HG02970 (cell line): ENCODE data around the gene GABRB3.

Experiments
- ATAC-seq: cut with Tn5 transposase; IDR thresholded peaks from one replicate; pipeline ENCODE4 v1.9.1; 2021; ENCODE audit warnings: mild to moderate bottlenecking, moderate library complexity, moderate number of reproducible peaks; ENCODE audit not compliant: unreplicated experiment, low FRiP score

Gene GABRB3

DNA sequence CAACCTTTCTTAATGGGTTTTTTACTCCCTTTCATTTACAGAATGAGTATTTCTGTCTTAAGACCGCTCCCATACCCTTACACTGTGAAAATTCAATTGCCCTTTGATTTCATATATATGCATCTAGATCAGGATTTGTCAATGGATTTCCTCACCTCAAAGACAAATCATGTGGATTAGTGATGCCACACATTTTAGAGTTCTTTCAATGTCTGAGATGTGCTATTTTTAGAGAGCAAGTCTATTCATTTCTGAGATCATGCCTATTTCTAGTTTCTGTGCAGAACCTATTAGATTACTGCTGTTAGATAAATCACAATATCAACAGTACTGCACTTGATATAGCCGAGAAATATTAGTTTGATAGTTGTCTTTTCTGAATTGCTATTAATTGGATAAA is 137.3 kb downstream of the GABRB3 start:
- no peak for ATAC-seq

GRCh38 chr15:26635105-26635504 is 137.8 kb downstream of the GABRB3 start:
- no peak for ATAC-seq

DNA sequence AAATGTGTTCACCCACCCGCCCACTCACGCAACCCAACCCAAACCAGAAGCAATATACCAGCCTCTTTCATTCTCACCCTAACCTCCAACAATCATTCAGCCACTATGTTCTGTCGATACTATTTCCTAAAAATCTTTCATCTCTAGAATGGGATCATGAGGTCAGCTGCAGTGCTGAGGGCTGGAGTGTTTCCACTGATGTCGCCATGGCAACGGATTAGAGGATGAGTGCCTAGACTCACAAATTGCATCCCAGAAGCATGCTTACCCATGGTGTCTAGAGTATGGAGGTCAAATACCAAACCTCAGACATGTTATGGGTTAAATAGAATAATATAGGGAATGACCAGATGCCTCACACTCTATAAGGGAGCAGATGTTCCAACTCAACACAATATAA is 138.5 kb downstream of the GABRB3 start:
- no peak for ATAC-seq

DNA sequence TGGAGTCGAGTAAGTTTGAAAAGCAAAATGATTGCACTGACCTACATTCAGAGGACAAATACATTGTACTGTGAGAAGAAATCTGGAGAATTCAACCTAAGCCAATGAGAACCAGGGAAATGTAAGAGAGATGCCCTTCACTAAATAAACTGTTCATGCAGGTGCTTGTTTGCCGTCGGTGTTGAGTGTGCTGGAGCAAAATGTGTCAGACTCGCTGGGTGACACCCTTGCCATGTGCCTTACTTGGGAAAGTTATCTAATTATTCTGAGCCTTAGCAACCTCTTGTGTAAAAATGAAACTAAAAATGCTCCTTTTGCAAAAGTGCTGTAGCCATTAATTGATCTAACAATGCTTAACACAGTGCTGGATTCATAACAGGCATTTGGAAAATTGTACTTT is 140.4 kb downstream of the GABRB3 start:
- no peak for ATAC-seq

- ATAC-seq = no peak
Measured at GRCh38 chr15:26631894-26632293, 141.0 kb downstream of the GABRB3 start.

- ATAC-seq = no peak
Measured at GRCh38 chr15:26630857-26631256, 142.0 kb downstream of the GABRB3 start.

- no peak for ATAC-seq
Measured at GRCh38 chr15:26628879-26629529, 143.9 kb downstream of the GABRB3 start.

GRCh38 chr15:26628071-26628470 is 144.8 kb downstream of the GABRB3 start:
- no peak for ATAC-seq

GRCh38 chr15:26624128-26624527 is 148.7 kb downstream of the GABRB3 start:
- ATAC-seq = no peak

DNA sequence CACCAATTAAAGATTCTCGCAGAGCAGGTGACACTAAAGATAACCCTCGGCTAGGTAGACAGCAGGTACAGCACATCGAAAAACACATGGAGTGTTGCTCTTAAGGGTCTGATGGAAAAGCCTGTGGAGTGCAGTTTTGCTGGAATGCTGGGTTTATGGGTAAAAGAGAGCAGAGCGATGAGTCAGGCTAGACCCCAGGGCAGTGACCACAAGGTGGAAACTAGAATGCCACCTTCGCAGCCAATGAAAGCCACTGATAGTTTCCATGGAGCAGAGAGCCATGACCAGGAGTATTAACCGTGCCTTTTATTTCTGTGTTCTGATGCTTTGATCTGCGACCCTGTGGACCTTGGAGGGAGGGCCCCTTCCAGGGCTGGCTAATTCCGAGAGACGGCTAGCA is 149.8 kb downstream of the GABRB3 start:
- no peak for ATAC-seq

DNA sequence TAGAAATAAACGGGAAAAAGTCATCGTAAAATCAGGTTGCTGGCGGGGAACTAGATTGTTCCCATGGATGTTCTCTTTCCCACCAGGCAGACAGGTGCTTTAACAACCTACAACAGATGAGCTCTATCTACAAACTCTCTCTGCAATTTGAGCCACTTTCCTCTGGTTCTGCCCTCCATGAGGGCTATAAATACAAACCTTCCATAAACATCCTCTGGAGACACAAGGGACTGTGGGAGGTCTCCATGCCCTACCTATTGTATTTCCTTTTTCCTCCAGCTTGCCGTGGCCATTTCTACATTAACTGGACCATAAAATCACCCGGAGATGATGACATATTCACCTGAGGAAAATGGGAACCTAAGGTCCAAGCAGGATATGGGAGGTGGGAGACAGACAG is 151.1 kb downstream of the GABRB3 start:
- ATAC-seq = no peak

DNA sequence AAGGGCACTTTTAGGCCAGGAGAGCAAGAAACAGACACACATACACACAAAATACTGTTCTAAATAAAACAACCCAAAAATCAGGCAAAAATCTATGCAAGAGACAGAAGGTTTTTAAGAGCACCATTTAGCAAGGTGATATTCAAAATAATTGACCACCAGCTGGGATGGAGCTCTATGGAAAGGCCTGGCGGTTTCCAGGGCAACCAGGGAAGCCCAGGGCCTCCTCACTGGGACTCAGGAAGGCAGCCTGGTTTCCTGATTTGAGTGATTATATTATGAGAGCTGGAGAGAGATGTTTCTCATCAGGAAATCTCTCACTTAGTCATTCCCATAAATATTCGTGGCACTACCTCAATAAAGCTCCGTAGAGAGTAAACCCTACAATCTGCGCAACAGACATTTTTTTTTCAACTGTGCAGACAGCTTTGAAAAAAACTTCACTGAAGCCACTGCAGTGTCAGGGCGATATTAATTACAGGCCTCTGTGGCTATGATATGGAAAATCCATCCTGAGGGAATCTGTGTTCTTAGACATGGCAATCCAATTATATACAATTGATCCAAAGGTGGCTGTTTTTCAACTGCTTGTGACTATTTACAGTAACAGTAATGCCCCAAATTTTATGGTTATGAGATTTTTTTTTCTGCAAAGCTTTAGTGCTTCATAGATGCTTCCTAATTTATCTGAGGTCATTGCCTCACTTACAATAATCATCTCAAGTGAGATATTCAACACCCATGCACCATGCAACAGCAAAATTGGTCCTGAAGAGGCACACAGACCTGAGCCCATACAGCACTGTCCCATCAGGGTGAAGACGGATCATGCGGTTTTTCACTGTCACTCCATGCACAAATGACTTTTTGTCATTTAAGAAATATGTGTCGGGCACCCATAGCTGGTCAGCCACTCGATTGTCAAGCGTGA is 152.1 kb downstream of the GABRB3 start:
- ATAC-seq = no peak

DNA sequence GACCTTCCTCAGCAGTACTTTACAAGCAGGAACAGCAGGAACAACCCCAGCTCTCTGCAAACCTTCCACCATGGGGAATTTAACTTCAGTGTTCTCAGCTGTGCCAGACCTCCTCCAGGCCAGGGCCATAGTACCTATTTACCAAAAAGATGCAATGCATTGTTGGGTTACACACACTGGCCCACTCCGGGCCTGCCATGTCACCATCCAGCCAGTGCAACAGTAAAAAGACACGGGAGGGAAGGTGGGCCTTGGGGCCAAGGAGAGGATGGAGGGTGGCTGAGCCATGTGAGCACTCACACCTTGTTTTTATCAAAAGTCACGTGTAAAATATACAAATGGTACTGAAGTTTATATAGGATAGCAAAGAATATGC is 157.0 kb downstream of the GABRB3 start:
- no peak for ATAC-seq

GRCh38 chr15:26615188-26615926 is 157.5 kb downstream of the GABRB3 start:
- ATAC-seq = no peak

DNA sequence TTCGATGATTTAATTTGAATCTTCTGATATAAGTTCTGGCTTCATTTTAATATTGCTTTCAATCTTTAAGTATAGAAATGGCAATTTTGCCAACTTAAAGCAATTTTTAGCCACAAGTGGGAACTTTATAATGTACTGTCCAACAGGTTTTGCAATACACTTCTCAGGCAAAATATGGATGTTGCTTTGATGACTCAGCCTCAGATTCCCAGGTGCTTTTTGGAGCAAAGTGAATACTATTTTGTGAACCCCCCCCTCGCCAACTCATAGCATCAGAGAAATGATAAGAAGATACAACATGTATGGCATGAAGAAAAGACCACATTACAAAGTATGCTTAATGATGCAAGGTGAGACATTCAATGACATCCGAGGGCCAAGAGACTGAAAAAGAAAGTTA is 158.1 kb downstream of the GABRB3 start:
- ATAC-seq = no peak

- ATAC-seq = no peak
Measured at GRCh38 chr15:26598704-26599103, 174.2 kb downstream of the GABRB3 start.

DNA sequence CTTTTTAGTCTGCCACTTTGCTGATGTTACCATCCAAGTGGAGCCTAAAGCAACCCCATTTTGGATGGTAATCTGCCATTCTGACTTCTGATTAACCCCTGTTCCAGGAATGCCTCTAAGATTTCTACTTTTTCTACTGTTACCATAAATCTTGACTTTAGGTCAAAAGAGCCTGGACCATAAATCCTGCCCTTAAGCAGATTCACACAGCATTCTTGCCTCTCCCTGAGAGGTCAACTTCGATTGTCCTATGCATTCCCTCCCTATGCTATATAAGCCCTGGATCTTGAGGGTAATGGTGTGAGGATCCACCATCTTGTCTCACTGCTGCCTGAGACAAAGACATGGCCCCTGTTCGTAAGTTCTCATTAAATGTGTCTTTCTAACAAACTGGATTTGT is 177.3 kb downstream of the GABRB3 start:
- no peak for ATAC-seq

DNA sequence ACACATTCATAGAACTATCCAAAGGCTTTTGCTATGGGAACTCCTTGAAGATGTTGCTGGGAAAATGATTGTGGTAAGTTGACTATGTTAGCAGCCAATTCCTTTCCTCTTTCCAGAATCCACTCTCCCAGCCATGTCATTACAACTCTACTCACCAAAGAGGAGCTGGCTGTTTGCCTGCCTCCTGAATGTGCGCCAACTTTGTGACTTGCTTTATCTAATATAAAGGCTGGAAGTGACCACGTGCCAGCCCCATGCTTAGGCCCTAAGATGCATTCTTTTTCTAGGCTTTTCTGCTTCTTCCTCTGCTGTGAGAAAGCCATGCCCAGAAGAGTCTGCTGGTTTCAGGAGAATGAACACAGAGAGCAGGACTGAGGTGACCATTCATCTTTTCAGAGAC is 182.2 kb downstream of the GABRB3 start:
- no peak for ATAC-seq

GRCh38 chr15:26582840-26583239 is 190.0 kb downstream of the GABRB3 start:
- ATAC-seq = no peak

GRCh38 chr15:26580943-26581342 is 191.9 kb downstream of the GABRB3 start:
- ATAC-seq = no peak

GRCh38 chr15:26572602-26573350 is 200.1 kb downstream of the GABRB3 start:
- ATAC-seq = no peak
